Germinal center (tissue), 1 donor: ENCODE measurements around the gene LGSN.
"Not testable (repeated sequence)": the region's sequence is repeated elsewhere in the genome, so short reads cannot be mapped to it uniquely, and the experiment has no call there.

Experiments
- DNase-seq: peaks from one replicate; pipeline ENCODE4 v3.0.0; 2012; ENCODE audit warnings: mixed read lengths, low spot score

Gene LGSN

GRCh38 chr6:63230511-63230910, 89.3 kb downstream of the LGSN start:
- not testable (repeated sequence) for DNase-seq

DNA sequence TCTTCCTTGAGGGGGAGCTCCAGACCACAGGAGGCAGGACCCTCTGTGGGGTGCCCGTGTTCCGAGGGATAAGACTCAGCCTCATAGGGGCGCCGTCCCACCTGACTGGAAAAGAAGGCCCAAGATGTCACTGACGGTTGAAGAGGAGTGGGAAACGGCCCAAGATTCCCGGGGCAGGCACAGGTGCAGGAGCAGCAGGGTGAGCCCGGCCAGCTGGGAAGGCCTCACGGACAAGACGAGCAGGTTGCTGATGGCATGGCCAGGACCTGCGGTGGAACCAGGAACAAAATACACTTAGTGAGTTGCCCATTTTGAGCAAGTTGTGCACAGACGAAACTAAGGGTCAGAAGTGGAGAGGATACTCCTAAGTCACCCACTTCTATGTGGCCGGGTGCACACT, 89.8 kb downstream of the LGSN start:
- not testable (repeated sequence) for DNase-seq

DNA sequence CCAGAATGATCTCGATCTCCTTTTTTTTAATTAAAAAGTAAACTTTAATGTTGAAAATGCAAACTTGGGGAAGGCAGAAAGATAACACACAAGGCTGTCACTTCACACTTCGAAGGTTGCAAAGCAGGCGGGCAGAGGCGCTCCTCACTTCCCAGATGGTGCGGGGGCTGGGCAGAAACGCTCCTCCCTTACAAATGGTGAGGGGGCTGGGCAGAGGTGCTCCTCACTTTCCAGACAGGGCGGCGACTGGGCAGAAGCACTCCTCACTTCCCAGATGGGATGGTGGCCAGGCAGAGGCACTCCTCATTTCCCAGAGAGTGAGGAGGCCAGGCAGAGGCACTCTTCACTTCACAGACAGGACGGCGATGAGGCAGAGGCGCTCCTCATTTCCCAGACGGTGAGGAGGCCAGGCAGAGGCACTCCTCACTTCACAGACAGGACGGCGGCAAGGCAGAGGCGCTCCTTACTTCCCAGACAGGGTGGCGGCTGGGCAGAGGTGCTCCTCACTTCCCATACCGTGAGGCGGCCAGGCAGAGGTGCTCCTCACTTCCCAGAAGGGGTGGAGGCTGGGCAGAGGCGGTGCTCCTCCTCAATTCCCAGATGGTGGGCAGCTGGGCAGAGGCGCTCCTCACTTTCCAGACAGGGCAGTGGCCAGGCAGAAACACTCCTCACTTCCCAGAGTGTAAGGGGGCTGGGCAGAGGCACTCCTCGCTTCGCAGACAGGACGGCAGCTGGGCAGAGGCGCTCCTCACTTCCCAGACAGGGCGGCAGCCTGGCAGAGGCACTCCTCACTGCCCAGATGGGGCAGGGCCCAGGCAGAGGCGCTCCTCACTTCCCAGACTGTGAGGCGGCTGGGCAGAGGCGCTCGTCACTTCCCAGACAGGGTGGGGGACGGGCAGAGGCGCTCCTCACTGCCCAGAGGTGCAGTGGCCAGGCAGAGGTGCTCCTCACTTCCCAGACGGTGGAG, 91.6 kb downstream of the LGSN start:
- not testable (repeated sequence) for DNase-seq

GRCh38 chr6:63225987-63226386, 93.8 kb downstream of the LGSN start:
- not testable (repeated sequence) for DNase-seq
